Measurements from ENCODE around the gene MYADML2. TPM values are rescaled to one million over a fixed set of nuclear protein-coding genes. Genes with fewer than 3 reads are reported as not detected.

Gene MYADML2, protein sequence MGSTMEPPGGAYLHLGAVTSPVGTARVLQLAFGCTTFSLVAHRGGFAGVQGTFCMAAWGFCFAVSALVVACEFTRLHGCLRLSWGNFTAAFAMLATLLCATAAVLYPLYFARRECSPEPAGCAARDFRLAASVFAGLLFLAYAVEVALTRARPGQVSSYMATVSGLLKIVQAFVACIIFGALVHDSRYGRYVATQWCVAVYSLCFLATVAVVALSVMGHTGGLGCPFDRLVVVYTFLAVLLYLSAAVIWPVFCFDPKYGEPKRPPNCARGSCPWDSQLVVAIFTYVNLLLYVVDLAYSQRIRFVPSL
- total RNA-seq (ENCODE audit: unreplicated experiment) = not detected
- long read RNA-seq = 0 reads

DNA sequence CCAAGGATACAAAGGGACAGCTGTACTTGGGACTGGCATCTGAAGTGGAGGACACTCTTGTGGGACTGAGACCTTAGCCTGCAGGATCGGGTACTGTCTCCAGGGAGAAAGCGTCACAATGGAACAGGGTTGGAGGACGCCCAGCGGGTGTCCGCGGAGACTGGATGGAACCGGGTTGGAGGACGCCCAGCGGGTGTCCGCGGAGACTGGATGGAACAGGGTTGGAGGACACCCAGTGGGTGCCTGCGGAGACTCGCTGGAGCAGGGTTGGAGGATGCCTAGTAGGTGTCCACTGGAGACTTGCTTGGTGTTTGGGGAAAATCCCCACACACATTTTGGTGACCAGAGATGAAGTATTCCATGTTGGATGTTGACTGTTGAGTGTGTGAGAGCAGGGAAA lies at the start of gene MYADML2:
Gene MYADML2 (minus strand): TSS at position 45 of the 400 bp plus-strand sequence. CDS start 5,492 bp downstream, outside the sequence.
- Mint-ChIP-seq H3K27ac (ENCODE audit: unreplicated experiment) (peak within 1 kb of the TSS; percentile 48), H3K27me3 (ENCODE audit: unreplicated experiment) (peaks cover 3% of the 10 kb centered on the region), H3K4me3 (ENCODE audit: unreplicated experiment) (no peak within 1 kb of the TSS), H3K36me3 (ENCODE audit: low read depth, unreplicated experiment) (no peaks in the 10 kb centered on the region), H3K9me3 (ENCODE audit: unreplicated experiment) (no peaks in the 10 kb centered on the region), H3K4me1 (ENCODE audit: unreplicated experiment) (no peaks in the 10 kb centered on the region)
- TF ChIP-seq, protein P1, sequence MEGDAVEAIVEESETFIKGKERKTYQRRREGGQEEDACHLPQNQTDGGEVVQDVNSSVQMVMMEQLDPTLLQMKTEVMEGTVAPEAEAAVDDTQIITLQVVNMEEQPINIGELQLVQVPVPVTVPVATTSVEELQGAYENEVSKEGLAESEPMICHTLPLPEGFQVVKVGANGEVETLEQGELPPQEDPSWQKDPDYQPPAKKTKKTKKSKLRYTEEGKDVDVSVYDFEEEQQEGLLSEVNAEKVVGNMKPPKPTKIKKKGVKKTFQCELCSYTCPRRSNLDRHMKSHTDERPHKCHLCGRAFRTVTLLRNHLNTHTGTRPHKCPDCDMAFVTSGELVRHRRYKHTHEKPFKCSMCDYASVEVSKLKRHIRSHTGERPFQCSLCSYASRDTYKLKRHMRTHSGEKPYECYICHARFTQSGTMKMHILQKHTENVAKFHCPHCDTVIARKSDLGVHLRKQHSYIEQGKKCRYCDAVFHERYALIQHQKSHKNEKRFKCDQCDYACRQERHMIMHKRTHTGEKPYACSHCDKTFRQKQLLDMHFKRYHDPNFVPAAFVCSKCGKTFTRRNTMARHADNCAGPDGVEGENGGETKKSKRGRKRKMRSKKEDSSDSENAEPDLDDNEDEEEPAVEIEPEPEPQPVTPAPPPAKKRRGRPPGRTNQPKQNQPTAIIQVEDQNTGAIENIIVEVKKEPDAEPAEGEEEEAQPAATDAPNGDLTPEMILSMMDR (IDR thresholded peaks at IDR 0.05; ENCODE audit: unreplicated experiment) = no peak
- no peak for DNase-seq (ENCODE audit: low spot score)

DNA sequence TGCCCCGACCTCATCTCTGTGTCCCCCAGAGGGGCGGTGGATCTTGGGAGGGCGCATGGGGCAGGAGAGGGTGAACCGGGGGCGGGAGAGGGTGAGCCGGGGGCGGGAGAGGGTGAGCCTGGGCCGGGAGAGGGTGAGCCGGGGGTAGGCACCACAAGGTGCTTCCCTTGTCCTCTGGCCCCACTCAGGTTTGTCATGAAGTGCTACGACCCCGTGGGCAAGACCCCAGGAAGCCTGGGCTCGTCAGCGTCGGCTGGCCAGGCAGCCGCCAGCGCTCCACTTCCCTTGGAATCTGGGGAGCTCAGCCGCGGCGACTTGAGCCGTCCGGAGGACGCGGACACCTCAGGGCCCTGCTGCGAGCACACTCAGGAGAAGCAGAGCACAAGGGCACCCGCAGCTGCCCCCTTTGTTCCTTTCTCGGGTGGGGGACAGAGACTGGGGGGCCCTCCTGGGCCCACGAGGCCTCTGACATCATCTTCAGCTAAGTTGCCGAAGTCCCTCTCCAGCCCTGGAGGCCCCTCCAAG lies 49.3 kb upstream of the MYADML2 start:
- Mint-ChIP-seq H3K4me1 (ENCODE audit: unreplicated experiment) (peaks cover 6% of the 10 kb centered on the region), H3K4me3 (ENCODE audit: unreplicated experiment) (no peak overlapping the region), H3K36me3 (ENCODE audit: low read depth, unreplicated experiment) (no peaks in the 10 kb centered on the region), H3K27me3 (ENCODE audit: unreplicated experiment) (no peaks in the 10 kb centered on the region), H3K27ac (ENCODE audit: unreplicated experiment) (no peak overlapping the region), H3K9me3 (ENCODE audit: unreplicated experiment) (no peaks in the 10 kb centered on the region)
- TF ChIP-seq, protein P1 (IDR thresholded peaks at IDR 0.05; ENCODE audit: unreplicated experiment) = no peak
- no peak for DNase-seq (ENCODE audit: low spot score)

DNA sequence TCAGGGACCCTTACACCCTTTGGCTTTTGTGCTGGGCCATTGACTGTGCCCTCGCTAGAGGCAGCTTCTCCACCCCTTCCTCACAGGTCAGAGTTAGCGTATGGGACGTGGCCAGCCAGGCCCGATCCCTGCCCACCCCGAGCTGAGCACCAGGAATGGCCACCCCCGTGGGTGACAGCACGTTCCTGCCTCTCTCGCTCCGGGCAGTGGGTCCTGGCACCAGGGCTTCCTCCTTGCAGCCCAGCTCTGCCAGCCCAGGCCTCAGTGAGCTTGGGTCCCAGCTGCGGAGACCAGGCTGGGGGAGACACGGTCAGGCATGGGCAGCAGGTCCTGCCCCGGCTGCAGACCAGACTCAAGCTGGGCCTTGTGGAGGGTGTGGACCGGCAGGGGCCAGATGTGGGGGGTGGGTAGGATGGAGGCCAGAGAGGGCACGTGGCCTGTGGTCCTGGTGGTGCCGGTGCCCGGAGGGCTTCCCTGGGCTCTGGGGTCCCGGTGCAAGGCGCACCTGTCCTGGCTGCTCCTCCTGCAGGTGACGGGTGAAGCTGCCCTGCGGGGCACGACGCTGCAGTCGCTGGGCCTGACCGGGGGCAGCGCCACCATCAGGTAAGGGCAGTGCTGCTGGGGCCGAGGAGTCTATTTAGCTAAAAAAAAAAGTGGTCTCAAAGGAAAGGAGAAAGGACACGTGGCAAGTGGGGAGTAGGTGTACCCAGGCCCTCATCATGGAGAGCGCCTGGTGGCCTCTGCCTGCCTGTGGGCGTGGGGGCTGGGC lies 48.6 kb upstream of the MYADML2 start:
- TF ChIP-seq, protein P1 (IDR thresholded peaks at IDR 0.05; ENCODE audit: unreplicated experiment) = no peak
- no peak for DNase-seq (ENCODE audit: low spot score)
- Mint-ChIP-seq H3K27me3 (ENCODE audit: unreplicated experiment) (peaks cover 3% of the 10 kb centered on the region), H3K27ac (ENCODE audit: unreplicated experiment) (no peak overlapping the region), H3K4me1 (ENCODE audit: unreplicated experiment) (peaks cover 8% of the 10 kb centered on the region), H3K9me3 (ENCODE audit: unreplicated experiment) (no peaks in the 10 kb centered on the region), H3K36me3 (ENCODE audit: low read depth, unreplicated experiment) (peaks cover 2% of the 10 kb centered on the region), H3K4me3 (ENCODE audit: unreplicated experiment) (no peak overlapping the region)

DNA sequence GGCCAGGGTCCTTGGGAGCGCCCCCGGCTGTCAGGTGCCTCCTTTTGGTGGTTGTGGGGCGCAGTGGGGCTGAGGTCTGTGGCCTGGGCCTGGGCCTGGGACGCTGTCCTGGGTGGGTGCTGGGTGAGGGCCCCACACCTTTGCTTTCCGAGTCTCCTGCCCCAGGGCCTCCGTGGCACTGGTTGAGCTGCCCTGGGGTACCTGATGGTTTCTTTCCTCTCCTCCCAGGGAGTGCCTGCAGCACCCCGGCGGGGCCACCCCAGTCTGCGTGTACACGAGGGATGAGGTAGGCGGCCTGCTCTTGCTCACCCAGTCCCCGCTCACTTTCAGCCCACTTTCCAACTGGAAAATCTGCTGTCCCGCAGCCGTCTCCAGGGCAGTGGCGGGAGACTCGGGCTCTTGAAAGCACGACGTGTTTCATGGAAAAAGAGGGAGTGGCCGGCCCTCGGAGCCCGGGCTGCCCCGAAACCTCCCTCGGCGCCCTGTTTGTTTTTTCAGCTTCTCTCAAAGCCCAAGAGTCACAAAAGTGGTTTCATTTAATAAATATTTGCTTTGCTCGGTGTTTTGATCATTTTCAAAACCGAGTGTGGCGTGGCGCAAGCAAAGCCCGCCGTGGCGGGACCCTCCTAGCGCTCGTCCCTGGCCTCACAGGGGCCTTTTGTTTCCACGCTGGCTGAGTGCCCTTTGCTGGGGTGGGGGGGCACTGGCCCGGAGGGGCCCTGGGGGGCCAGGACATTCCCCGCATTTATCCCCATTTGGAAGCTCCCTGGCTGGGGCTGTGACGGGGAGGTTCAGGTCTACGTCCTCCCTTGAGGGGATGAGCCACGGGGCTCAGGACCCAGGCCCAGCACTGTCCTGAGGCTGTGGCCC lies 47.8 kb upstream of the MYADML2 start:
- Mint-ChIP-seq H3K27ac (ENCODE audit: unreplicated experiment) (no peak overlapping the region), H3K27me3 (ENCODE audit: unreplicated experiment) (peaks cover 3% of the 10 kb centered on the region), H3K36me3 (ENCODE audit: low read depth, unreplicated experiment) (peaks cover 4% of the 10 kb centered on the region), H3K4me3 (ENCODE audit: unreplicated experiment) (no peak overlapping the region), H3K9me3 (ENCODE audit: unreplicated experiment) (no peaks in the 10 kb centered on the region), H3K4me1 (ENCODE audit: unreplicated experiment) (peaks cover 9% of the 10 kb centered on the region)
- no peak for DNase-seq (ENCODE audit: low spot score)
- TF ChIP-seq, protein P1 (IDR thresholded peaks at IDR 0.05; ENCODE audit: unreplicated experiment) = no peak

All from endothelial cell (in vitro differentiated cells).